ENCODE results near the gene HOXA5. TPM values are rescaled to one million over a fixed set of nuclear protein-coding genes. Genes with fewer than 3 reads are reported as not detected.
A peak's percentile ranks its signal among the peaks of the same experiment; 100 is the strongest.

Gene HOXA5
- total RNA-seq, 4 donors from 2014 or later = 3.6 to 8.2 (median 6.8) TPM

GRCh38 chr7:27139334-27140125 lies 4.0 kb downstream of the HOXA5 start:
- no peaks in the 10 kb centered on the region for H3K36me3 ChIP-seq
- DNase-seq = no peak
- peak overlapping the region; percentile 35 to 92 (median 82) for H3K27ac ChIP-seq
- peak overlapping the region; percentile 8 to 51 (median 14) for H3K4me3 ChIP-seq
- H3K27me3 ChIP-seq = peaks cover 0 to 59% (median 0%) of the 10 kb centered on the region in 4 donors
- TF ChIP-seq POLR2A (IDR thresholded peaks at IDR 0.05) (no peak), CTCF (IDR thresholded peaks at IDR 0.05) (no peak)
- intact Hi-C loops (cut with DNase I) = loop anchor here (5.0 kb wide), 1 partner anchor 282 kb away; no protein-coding TSS in a partner anchor
- peaks cover 7 to 70% (median 14%) of the 10 kb centered on the region in 3 donors for H3K4me1 ChIP-seq
- WGBS, 2 donors = 66 to 81% methylated on average over 19 to 26 of the region's 53 CpGs
- H3K9me3 ChIP-seq = no peaks in the 10 kb centered on the region

GRCh38 chr7:27138985-27139333 lies 4.5 kb downstream of the HOXA5 start:
- peaks cover 0 to 53% (median 0%) of the 10 kb centered on the region in 4 donors for H3K27me3 ChIP-seq
- H3K27ac ChIP-seq = peak overlapping the region; percentile 35 to 92 (median 82)
- no peak for DNase-seq
- no peaks in the 10 kb centered on the region for H3K9me3 ChIP-seq
- H3K4me1 ChIP-seq = peaks cover 10 to 70% (median 14%) of the 10 kb centered on the region in 3 donors
- H3K36me3 ChIP-seq = no peaks in the 10 kb centered on the region
- TF ChIP-seq POLR2A (IDR thresholded peaks at IDR 0.05) (no peak), CTCF (IDR thresholded peaks at IDR 0.05) (no peak)
- H3K4me3 ChIP-seq = peak overlapping the region in 3 of 4 donors; percentile 13 to 51 (median 14)
- intact Hi-C loops (cut with DNase I) = no loop called here
- 63 to 84% methylated on average over 9 to 10 of the region's 11 CpGs for WGBS, 2 donors

- Histone ChIP-seq H3K27ac (peak overlapping the region; percentile 35 to 92 (median 82)), H3K4me1 (peaks cover 14 to 70% (median 14%) of the 10 kb centered on the region in 3 donors)
These were observed 5.0 kb downstream of the HOXA5 start for GRCh38 chr7:27138472-27138871.

GRCh38 chr7:27137640-27138315 lies 5.7 kb downstream of the HOXA5 start:
- Histone ChIP-seq H3K9me3 (no peaks in the 10 kb centered on the region), H3K27ac (peak overlapping the region in 3 of 4 donors; percentile 79 to 92 (median 86)), H3K36me3 (no peaks in the 10 kb centered on the region), H3K27me3 (peaks cover 0 to 41% (median 0%) of the 10 kb centered on the region in 4 donors), H3K4me1 (peaks cover 14 to 64% (median 14%) of the 10 kb centered on the region in 3 donors), H3K4me3 (no peak overlapping the region)
- intact Hi-C loops (cut with DNase I) = no loop called here
- no peak for DNase-seq
- WGBS, 2 donors = 90% methylated on average over 2 of the region's 2 CpGs
- TF ChIP-seq POLR2A (IDR thresholded peaks at IDR 0.05) (no peak), CTCF (IDR thresholded peaks at IDR 0.05) (no peak)

More at GRCh38 chr7:27138472-27138871, 5.0 kb downstream of the HOXA5 start:
- TF ChIP-seq CTCF (IDR thresholded peaks at IDR 0.05) (no peak), POLR2A (IDR thresholded peaks at IDR 0.05) (no peak)
- Histone ChIP-seq H3K9me3 (no peaks in the 10 kb centered on the region), H3K27me3 (peaks cover 0 to 48% (median 0%) of the 10 kb centered on the region in 4 donors), H3K36me3 (no peaks in the 10 kb centered on the region), H3K4me3 (no peak overlapping the region)
- intact Hi-C loops (cut with DNase I) = no loop called here
- 73 to 92% methylated on average over 1 of the region's 1 CpG for WGBS, 2 donors
- no peak for DNase-seq

- H3K9me3 ChIP-seq = no peaks in the 10 kb centered on the region
- H3K27me3 ChIP-seq = peaks cover 0 to 16% (median 0%) of the 10 kb centered on the region in 4 donors
- TF ChIP-seq CTCF (IDR thresholded peaks at IDR 0.05) = no peak
- no peak for TF ChIP-seq POLR2A (IDR thresholded peaks at IDR 0.05)
- H3K36me3 ChIP-seq = no peaks in the 10 kb centered on the region
- no peak overlapping the region for H3K4me3 ChIP-seq
- intact Hi-C loops (cut with DNase I) = no loop called here
- H3K4me1 ChIP-seq = peaks cover 14 to 61% (median 18%) of the 10 kb centered on the region in 3 donors
- peak overlapping the region in 3 of 4 donors; percentile 16 to 63 (median 56) for H3K27ac ChIP-seq
- 0 to 2% methylated on average over 2 of the region's 2 CpGs for WGBS, 2 donors
- no peak for DNase-seq
These were observed 9.1 kb downstream of the HOXA5 start for GRCh38 chr7:27134392-27134791.
